ENCODE measurements around the gene NMNAT2. TPM values are rescaled to one million over a fixed set of nuclear protein-coding genes. Genes with fewer than 3 reads are reported as not detected.

Gene NMNAT2
- total RNA-seq, 1 experiment from 2014 or later = 4.4 TPM

- no peak for DNase-seq (ENCODE audit: low read depth)
Measured at GRCh38 chr1:183239220-183239742, 178.9 kb downstream of the NMNAT2 start.

- DNase-seq (ENCODE audit: low read depth) = peak; percentile 65
Measured at GRCh38 chr1:183238071-183238470, 180.1 kb downstream of the NMNAT2 start.

- DNase-seq (ENCODE audit: low read depth) = no peak
Measured at GRCh38 chr1:183237046-183237445, 181.1 kb downstream of the NMNAT2 start.

- DNase-seq (ENCODE audit: low read depth) = no peak
Measured at GRCh38 chr1:183236158-183236725, 181.9 kb downstream of the NMNAT2 start.

GRCh38 chr1:183235503-183235902 is 182.7 kb downstream of the NMNAT2 start:
- peak; percentile 20 for DNase-seq (ENCODE audit: low read depth)

- peak; percentile 98 for DNase-seq (ENCODE audit: low read depth)
Measured at GRCh38 chr1:183234660-183235476, 183.3 kb downstream of the NMNAT2 start.

GRCh38 chr1:183233113-183233512 is 185.1 kb downstream of the NMNAT2 start:
- DNase-seq (ENCODE audit: low read depth) = no peak

- DNase-seq (ENCODE audit: low read depth) = no peak
Measured at GRCh38 chr1:183231545-183231944, 186.6 kb downstream of the NMNAT2 start.

- DNase-seq (ENCODE audit: low read depth) = peak; percentile 89
Measured at GRCh38 chr1:183230413-183230812, 187.8 kb downstream of the NMNAT2 start.

GRCh38 chr1:183228347-183229220 is 189.6 kb downstream of the NMNAT2 start:
- DNase-seq (ENCODE audit: low read depth) = no peak

GRCh38 chr1:183227422-183228346 is 190.5 kb downstream of the NMNAT2 start:
- DNase-seq (ENCODE audit: low read depth) = peak; percentile 50

GRCh38 chr1:183226963-183227362 is 191.2 kb downstream of the NMNAT2 start:
- DNase-seq (ENCODE audit: low read depth) = no peak

GRCh38 chr1:183226361-183226760 is 191.8 kb downstream of the NMNAT2 start:
- DNase-seq (ENCODE audit: low read depth) = no peak

GRCh38 chr1:183223467-183223866 is 194.7 kb downstream of the NMNAT2 start:
- no peak for DNase-seq (ENCODE audit: low read depth)

- DNase-seq (ENCODE audit: low read depth) = no peak
Measured at GRCh38 chr1:183222909-183223308, 195.3 kb downstream of the NMNAT2 start.

- no peak for DNase-seq (ENCODE audit: low read depth)
Measured at GRCh38 chr1:183219616-183220009, 198.6 kb downstream of the NMNAT2 start.

GRCh38 chr1:183218971-183219615 is 199.1 kb downstream of the NMNAT2 start:
- no peak for DNase-seq (ENCODE audit: low read depth)

- no peak for DNase-seq (ENCODE audit: low read depth)
Measured at GRCh38 chr1:183218027-183218618, 200.1 kb downstream of the NMNAT2 start.

- no peak for DNase-seq (ENCODE audit: low read depth)
Measured at GRCh38 chr1:183215936-183216335, 202.2 kb downstream of the NMNAT2 start.

GRCh38 chr1:183215076-183215720 is 203.0 kb downstream of the NMNAT2 start:
- no peak for DNase-seq (ENCODE audit: low read depth)
